ENCODE data around the gene MYRF.

The MYRF gene

DNA sequence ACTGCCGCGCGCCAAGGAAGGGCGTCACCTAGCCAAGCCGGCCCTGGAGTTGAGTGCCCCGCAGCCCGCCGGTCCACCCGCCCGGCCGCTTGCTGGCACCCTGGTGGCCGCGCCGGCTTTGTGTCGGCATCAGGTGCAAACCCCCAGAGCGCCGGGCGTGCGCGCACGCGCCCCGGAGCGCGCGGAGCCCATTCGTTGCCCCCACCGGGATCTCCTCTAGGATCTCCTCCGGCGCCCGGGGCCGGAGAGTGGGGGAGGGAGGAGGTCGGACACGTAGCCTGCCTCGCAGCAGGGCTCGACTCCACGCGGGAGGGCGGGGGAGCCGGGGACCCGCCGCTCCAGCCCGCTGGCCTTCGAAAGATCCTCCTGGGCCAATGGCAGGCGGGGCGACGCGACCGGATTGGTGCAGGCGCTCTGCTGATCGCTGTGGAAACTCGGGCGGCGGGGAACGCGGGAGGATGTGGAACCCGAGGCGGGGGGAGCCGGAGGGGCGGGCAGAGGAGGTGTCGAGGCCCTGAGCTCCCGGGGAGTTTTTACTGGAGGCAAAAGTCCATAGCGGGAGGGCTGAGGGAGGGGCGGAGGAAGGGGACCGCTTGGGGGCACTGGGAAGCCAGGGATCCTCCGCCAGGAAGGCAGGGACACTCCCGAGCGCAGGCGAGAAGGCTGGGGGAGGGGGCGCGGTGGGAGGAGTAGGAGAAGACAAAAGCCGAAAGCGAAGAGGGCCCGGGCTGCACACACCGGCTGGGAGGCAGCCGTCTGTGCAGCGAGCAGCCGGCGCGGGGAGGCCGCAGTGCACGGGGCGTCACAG is 75.3 kb downstream of the MYRF start, which contains the start of gene FADS2 (continued):
- TF ChIP-seq PATZ1 (tag by site-specific recombination; IDR thresholded peaks at IDR 0.05) (peak; percentile 86), ZNF514 (tag by site-specific recombination; IDR thresholded peaks at IDR 0.05) (no peak), SP2 (tag by site-specific recombination; IDR thresholded peaks at IDR 0.05) (peak; percentile 91), ZBTB8A (tag by site-specific recombination; IDR thresholded peaks at IDR 0.05) (peak; percentile 90), ZNF792 (tag by site-specific recombination; IDR thresholded peaks at IDR 0.05) (no peak), ZFHX2 (tag by site-specific recombination; conservative IDR thresholded peaks at IDR 0.05) (peak; percentile 69), ZNF10 (tag by site-specific recombination; IDR thresholded peaks at IDR 0.05) (0 out of 2 replicates have a peak, but pooled peaks have one; percentile 25), ZSCAN30 (tag by site-specific recombination; IDR thresholded peaks at IDR 0.05) (peak; percentile 62; the same call in 1 of the 2 replicates), ZNF433 (tag by site-specific recombination; IDR thresholded peaks at IDR 0.05; ENCODE audit: low read depth) (no peak), ZNF701 (tag by site-specific recombination; IDR thresholded peaks at IDR 0.05) (no peak), GLIS2 (tag by site-specific recombination; IDR thresholded peaks at IDR 0.05) (peak; percentile 51), ZNF76 (tag by site-specific recombination; IDR thresholded peaks at IDR 0.05; ENCODE audit: borderline replicate concordance, low read depth) (0 out of 2 replicates have a peak, but pooled peaks have one; percentile 34), ZBTB1 (tag by site-specific recombination; IDR thresholded peaks at IDR 0.05) (no peak), ZNF302 (tag by site-specific recombination; IDR thresholded peaks at IDR 0.05; ENCODE audit: low read depth) (no peak), ZXDB (tag by site-specific recombination; IDR thresholded peaks at IDR 0.05) (peak; percentile 54; the same call in 1 of the 2 replicates), ZBTB6 (tag by site-specific recombination; IDR thresholded peaks at IDR 0.05) (no peak), ZEB2 (tag by site-specific recombination; IDR thresholded peaks at IDR 0.05) (peak; percentile 67; the same call in 1 of the 2 replicates), ZBTB48 (tag by site-specific recombination; IDR thresholded peaks at IDR 0.05) (peak; percentile 96), WT1 (tag by site-specific recombination; IDR thresholded peaks at IDR 0.05) (peak; percentile 74), ZNF24 (tag by site-specific recombination; IDR thresholded peaks at IDR 0.05) (0 out of 2 replicates have a peak, but pooled peaks have one; percentile 19), HIC1 (tag by site-specific recombination; IDR thresholded peaks at IDR 0.05) (0 out of 2 replicates have a peak, but pooled peaks have one; percentile 25), GLIS1 (tag by site-specific recombination; IDR thresholded peaks at IDR 0.05) (peak; percentile 84), ZNF558 (tag by site-specific recombination; IDR thresholded peaks at IDR 0.05) (no peak), SP3 (tag by site-specific recombination; IDR thresholded peaks at IDR 0.05) (peak; percentile 76), ZNF121 (tag by site-specific recombination; IDR thresholded peaks at IDR 0.05) (no peak), ZBTB26 (tag by site-specific recombination; optimal IDR thresholded peaks at IDR 0.05) (peak; percentile 92), ZNF292 (tag by site-specific recombination; IDR thresholded peaks at IDR 0.05; ENCODE audit: borderline replicate concordance, low read depth) (no peak), ZNF843 (tag by site-specific recombination; IDR thresholded peaks at IDR 0.05) (no peak; the same call in 1 of the 2 replicates), CTCF (tag by site-specific recombination; IDR thresholded peaks at IDR 0.05) (peak; percentile 13; the same call in 1 of the 2 replicates)
- TF ChIP-seq, protein P1, sequence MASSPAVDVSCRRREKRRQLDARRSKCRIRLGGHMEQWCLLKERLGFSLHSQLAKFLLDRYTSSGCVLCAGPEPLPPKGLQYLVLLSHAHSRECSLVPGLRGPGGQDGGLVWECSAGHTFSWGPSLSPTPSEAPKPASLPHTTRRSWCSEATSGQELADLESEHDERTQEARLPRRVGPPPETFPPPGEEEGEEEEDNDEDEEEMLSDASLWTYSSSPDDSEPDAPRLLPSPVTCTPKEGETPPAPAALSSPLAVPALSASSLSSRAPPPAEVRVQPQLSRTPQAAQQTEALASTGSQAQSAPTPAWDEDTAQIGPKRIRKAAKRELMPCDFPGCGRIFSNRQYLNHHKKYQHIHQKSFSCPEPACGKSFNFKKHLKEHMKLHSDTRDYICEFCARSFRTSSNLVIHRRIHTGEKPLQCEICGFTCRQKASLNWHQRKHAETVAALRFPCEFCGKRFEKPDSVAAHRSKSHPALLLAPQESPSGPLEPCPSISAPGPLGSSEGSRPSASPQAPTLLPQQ (tag by site-specific recombination; IDR thresholded peaks at IDR 0.05), result 0 out of 2 replicates have a peak, but pooled peaks have one; percentile 33
